ENCODE data around the gene SHCBP1. TPM values are rescaled to one million over a fixed set of nuclear protein-coding genes. Genes with fewer than 3 reads are reported as not detected.
"Not testable (repeated sequence)": the region's sequence is repeated elsewhere in the genome, so short reads cannot be mapped to it uniquely, and the experiment has no call there.

SHCBP1 gene
- total RNA-seq, 2 experiments from 2014 or later: 37.0 to 37.6 TPM

DNA sequence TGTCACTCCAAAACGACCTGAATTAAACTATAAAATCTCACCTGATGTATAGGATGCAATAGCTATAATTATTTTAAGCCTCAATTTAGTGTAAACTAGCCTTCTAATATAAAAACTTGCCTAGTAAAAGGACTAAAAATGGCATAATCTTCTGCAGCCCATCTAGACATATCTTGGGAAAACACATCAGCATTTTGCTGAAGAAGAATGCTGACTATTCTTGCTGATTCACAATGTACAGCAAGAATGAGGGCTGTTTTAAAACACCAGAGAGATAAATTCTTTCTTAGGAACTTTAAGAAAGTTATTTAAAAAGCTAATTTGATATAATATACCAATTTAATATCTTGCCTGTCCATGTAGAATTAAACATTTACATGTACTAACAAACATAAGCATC lies 63.2 kb downstream of the SHCBP1 start:
- H3K4me3 Mint-ChIP-seq: no peak overlapping the region
- ChIA-PET CTCF (no interaction called here), POLR2A (no interaction called here)
- no peaks in the 10 kb centered on the region for H3K4me1 Mint-ChIP-seq (ENCODE audit: low read depth)
- DNase-seq (no peak), ATAC-seq (no peak)
- TF ChIP-seq, protein P1, sequence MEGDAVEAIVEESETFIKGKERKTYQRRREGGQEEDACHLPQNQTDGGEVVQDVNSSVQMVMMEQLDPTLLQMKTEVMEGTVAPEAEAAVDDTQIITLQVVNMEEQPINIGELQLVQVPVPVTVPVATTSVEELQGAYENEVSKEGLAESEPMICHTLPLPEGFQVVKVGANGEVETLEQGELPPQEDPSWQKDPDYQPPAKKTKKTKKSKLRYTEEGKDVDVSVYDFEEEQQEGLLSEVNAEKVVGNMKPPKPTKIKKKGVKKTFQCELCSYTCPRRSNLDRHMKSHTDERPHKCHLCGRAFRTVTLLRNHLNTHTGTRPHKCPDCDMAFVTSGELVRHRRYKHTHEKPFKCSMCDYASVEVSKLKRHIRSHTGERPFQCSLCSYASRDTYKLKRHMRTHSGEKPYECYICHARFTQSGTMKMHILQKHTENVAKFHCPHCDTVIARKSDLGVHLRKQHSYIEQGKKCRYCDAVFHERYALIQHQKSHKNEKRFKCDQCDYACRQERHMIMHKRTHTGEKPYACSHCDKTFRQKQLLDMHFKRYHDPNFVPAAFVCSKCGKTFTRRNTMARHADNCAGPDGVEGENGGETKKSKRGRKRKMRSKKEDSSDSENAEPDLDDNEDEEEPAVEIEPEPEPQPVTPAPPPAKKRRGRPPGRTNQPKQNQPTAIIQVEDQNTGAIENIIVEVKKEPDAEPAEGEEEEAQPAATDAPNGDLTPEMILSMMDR (IDR thresholded peaks at IDR 0.05): no peak
- no peak overlapping the region for H3K27ac Mint-ChIP-seq
- H3K9me3 Mint-ChIP-seq: no peaks in the 10 kb centered on the region
- intact Hi-C loops (cut with micrococcal nuclease): loop anchor here (10.0 kb wide), 1 partner anchor 57 kb away; no protein-coding TSS in a partner anchor
- no peaks in the 10 kb centered on the region for H3K36me3 Mint-ChIP-seq (ENCODE audit: low read depth)
- H3K27me3 Mint-ChIP-seq: peaks cover 10% of the 10 kb centered on the region

DNA sequence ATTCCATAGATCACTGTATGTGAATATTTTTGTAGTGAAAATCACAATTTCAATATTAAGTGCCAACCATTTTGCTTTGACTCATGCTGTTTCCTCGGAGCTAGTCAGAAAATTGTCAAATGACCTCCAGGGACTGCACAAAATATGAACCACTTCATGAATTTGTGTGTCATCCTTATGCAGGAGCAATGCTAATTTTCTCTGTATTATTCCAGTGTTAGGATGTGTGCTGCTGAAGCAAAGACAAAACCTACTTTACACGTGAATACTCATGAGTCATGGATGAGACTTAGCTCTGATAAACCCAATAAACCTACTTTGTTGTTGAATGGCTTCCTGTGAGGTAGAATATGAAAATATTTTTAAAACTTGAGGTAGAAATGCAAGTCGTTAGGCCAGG lies 65.2 kb downstream of the SHCBP1 start:
- Mint-ChIP-seq H3K4me1 (ENCODE audit: low read depth) (no peaks in the 10 kb centered on the region), H3K27ac (no peak overlapping the region), H3K9me3 (no peaks in the 10 kb centered on the region), H3K36me3 (ENCODE audit: low read depth) (no peaks in the 10 kb centered on the region), H3K4me3 (no peak overlapping the region), H3K27me3 (peaks cover 11% of the 10 kb centered on the region)
- no peak for ATAC-seq
- ChIA-PET POLR2A (no interaction called here), CTCF (interaction anchor here (0.6 to 1.2 kb wide), 3 partner anchors 10 to 888 kb away, joined by 3 read pairs; no protein-coding TSS in a partner anchor)
- intact Hi-C loops (cut with micrococcal nuclease): loop anchor here (10.0 kb wide), 1 partner anchor 59 kb away; no protein-coding TSS in a partner anchor
- TF ChIP-seq, protein P1 (IDR thresholded peaks at IDR 0.05): no peak
- DNase-seq: no peak

DNA sequence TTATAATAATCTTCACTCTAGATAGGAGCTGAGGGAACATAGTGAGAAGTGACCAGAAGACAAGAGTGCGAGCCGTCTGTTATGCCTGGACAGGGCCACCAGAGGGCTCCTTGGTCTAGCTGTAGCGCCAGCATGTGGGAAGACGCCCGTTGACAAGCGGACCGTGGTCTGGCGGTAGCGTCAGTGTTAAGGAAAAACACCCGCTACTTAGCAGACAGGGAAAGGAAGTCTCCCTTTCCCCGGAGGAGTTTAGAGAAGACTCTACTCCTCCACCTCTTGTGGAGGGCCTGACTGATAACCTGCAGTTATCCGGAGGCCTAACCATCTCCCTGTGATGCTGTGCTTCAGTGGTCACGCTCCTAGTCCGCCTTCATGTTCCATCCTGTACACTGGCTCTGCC lies 66.7 kb downstream of the SHCBP1 start:
- DNase-seq: peak; percentile 72
- ATAC-seq; H3K27ac Mint-ChIP-seq; H3K9me3 Mint-ChIP-seq; H3K4me3 Mint-ChIP-seq; H3K36me3 Mint-ChIP-seq (ENCODE audit: low read depth); H3K4me1 Mint-ChIP-seq (ENCODE audit: low read depth): not testable (repeated sequence)
- POLR2A ChIA-PET: interaction anchor here (1.8 kb wide), 1 partner anchor 135 kb away, joined by 4 read pairs; the partner anchor contains the start of gene ORC6
- TF ChIP-seq, protein P1 (IDR thresholded peaks at IDR 0.05): peak; percentile 77
- intact Hi-C loops (cut with micrococcal nuclease): loop anchor here (10.0 kb wide), 1 partner anchor 60 kb away; no protein-coding TSS in a partner anchor
- peaks cover 14% of the 10 kb centered on the region for H3K27me3 Mint-ChIP-seq
- CTCF ChIA-PET: interaction anchor here (0.8 to 2.2 kb wide), 10 partner anchors 8 to 1610 kb away, joined by 3 to 10 read pairs (median 4); partner anchors contain the start of gene SHCBP1

DNA sequence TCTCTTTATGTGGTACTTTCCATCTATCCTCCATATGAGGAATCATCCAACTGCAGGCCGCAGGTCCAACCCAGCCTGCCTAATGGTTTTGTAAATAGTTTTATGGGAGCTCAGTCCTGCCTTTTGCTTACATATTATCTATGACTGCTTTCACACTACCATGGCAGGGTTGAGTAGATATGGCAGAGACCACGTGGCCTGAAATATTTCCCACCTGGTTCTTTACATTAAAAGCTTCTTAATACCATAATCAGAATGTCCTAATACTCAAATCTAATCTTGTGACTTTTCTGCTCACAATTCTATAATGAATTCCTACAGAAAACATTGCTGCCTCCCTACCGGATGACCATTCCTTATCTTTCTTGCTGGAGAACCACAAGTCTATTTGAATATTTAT lies 71.7 kb downstream of the SHCBP1 start:
- no peak overlapping the region for H3K4me3 Mint-ChIP-seq
- ChIA-PET CTCF (no interaction called here), POLR2A (no interaction called here)
- H3K27ac Mint-ChIP-seq: no peak overlapping the region
- no peaks in the 10 kb centered on the region for H3K36me3 Mint-ChIP-seq (ENCODE audit: low read depth)
- intact Hi-C loops (cut with micrococcal nuclease): no loop called here
- no peak for DNase-seq
- H3K4me1 Mint-ChIP-seq (ENCODE audit: low read depth): no peaks in the 10 kb centered on the region
- no peak for ATAC-seq
- no peaks in the 10 kb centered on the region for H3K9me3 Mint-ChIP-seq
- TF ChIP-seq, protein P1 (IDR thresholded peaks at IDR 0.05): no peak
- H3K27me3 Mint-ChIP-seq: peaks cover 8% of the 10 kb centered on the region

Other genes with a start within 250 kb of the SHCBP1 start
- 10 to 100 TPM; 83.4 to 94.9 TPM for gene VPS35, start 67.8 kb upstream of the SHCBP1 start, total RNA-seq
- 10 to 100 TPM; 49.2 to 51.6 TPM for gene ORC6, start 68.3 kb upstream of the SHCBP1 start, total RNA-seq
- under 1 TPM in 1 of 2 experiments, not detected in 1; 0.11 TPM for gene MYLK3, start 127.0 kb upstream of the SHCBP1 start, total RNA-seq
- gene C16orf87, start 209.8 kb upstream of the SHCBP1 start, total RNA-seq: 10 to 100 TPM; 12.5 to 14.7 TPM

All from activated CD8-positive, alpha-beta T cell treated with anti-CD3 and anti-CD28 coated beads for 36 hours (primary cell).